K562 (cell line): ENCODE data around the gene NF1. TPM values are rescaled to one million over a fixed set of nuclear protein-coding genes. Genes with fewer than 3 reads are reported as not detected.

Source experiments
- CHCHD3 ChIP-seq: fragments of 250-450 bp; sonication (Bioruptor Pico); IDR thresholded peaks from 2 replicates; pipeline ENCODE4 v2.1.2; 2022; ENCODE audit warnings: mild to moderate bottlenecking
- TAL1 ChIP-seq: fragments of 450-650 bp; IDR thresholded peaks from 2 replicates; pipeline ENCODE4 v1.6.1; 2016; ENCODE audit warnings: mild to moderate bottlenecking
- YBX1 ChIP-seq: fragments of 450-650 bp; IDR thresholded peaks from 2 replicates; pipeline ENCODE4 v1.7.1; 2016; ENCODE audit warnings: mild to moderate bottlenecking
- ZNF316 ChIP-seq: fragments of 450-650 bp; IDR thresholded peaks from 2 replicates; pipeline ENCODE4 v1.6.1; 2016
- polyA plus RNA-seq, 8 experiments: library from polyadenylated mRNA; depleted of rRNA in 4 of 8; stranded (reverse) in 5 of 8; unstranded in 3 of 8; fragments of >200 nt; fragmentation: Nextera tagmentation in 2 of 8; fragmentation: Illumina TruSeq in 1 of 8; extraction: Ambion mirVana in 2 of 8; extraction: Trizol in 1 of 8; gene quantifications; 2 replicates each; pipeline versions ENCODE4 v1.2.1 to v1.2.3, GENCODE V29; 2011 to 2014; ENCODE audit warnings: inconsistent platforms in 1 of 8, missing spikeins in 1 of 8
- total RNA-seq, 7 experiments: library from RNA; depleted of rRNA in 6 of 7; stranded (reverse); fragments of >200 nt in 6 of 7; fragmentation: Illumina TruSeq in 2 of 7; extraction: Trizol in 2 of 7; gene quantifications; 2 replicates each; pipeline versions ENCODE4 v1.2.1 to v1.2.3, GENCODE V29; 2011 to 2021; ENCODE audit warnings: low replicate concordance in 1 of 7
- TF ChIP-seq, protein P1 (sequence below), 2 experiments: fragments of 450-650 bp; formaldehyde crosslinking in 1 of 2; IDR thresholded peaks; 2 replicates each; pipeline versions ENCODE4 v1.4.0 to v1.6.1; 2014 to 2020; ENCODE audit warnings: mild to moderate bottlenecking in 2 of 2, borderline replicate concordance in 1 of 2, low read depth in 1 of 2

NF1 gene
- total and polyA plus RNA-seq, 9 of the 15 experiments (the other 6 are each of a cell fraction or from before 2014, with no cell fraction given), result 3.4 to 41.9 (median 24.3) TPM

DNA sequence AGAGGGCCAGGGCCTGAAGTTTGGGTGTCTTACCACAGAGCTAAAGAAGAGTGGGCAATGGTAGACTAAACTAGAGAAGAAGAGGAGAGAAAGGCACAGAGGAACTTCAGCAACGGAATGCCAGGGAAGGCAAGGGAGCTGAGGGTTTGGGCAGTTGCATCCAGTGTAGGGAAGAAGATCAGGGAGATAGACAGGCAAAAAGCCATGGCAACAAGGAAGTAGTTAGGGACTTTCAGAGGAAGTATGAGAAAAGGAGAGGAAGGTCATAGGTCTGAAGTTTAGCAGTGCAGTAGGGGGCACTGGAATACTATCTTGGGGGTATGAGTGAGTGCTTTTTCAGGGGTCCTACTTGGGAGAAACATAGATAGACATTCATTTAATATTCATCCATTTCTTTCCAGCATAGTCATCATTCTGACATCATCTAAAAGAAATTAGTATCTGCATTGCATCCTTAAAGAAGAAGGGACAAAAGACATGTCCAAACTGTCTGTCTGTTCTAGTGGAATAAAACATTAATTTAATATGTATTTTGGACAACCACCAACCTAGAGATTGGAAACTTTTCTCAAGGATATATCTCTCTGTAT, 2.2 kb upstream of the NF1 start (continued):
- TF ChIP-seq, protein P1, sequence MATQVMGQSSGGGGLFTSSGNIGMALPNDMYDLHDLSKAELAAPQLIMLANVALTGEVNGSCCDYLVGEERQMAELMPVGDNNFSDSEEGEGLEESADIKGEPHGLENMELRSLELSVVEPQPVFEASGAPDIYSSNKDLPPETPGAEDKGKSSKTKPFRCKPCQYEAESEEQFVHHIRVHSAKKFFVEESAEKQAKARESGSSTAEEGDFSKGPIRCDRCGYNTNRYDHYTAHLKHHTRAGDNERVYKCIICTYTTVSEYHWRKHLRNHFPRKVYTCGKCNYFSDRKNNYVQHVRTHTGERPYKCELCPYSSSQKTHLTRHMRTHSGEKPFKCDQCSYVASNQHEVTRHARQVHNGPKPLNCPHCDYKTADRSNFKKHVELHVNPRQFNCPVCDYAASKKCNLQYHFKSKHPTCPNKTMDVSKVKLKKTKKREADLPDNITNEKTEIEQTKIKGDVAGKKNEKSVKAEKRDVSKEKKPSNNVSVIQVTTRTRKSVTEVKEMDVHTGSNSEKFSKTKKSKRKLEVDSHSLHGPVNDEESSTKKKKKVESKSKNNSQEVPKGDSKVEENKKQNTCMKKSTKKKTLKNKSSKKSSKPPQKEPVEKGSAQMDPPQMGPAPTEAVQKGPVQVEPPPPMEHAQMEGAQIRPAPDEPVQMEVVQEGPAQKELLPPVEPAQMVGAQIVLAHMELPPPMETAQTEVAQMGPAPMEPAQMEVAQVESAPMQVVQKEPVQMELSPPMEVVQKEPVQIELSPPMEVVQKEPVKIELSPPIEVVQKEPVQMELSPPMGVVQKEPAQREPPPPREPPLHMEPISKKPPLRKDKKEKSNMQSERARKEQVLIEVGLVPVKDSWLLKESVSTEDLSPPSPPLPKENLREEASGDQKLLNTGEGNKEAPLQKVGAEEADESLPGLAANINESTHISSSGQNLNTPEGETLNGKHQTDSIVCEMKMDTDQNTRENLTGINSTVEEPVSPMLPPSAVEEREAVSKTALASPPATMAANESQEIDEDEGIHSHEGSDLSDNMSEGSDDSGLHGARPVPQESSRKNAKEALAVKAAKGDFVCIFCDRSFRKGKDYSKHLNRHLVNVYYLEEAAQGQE (IDR thresholded peaks at IDR 0.05; ENCODE audit: borderline replicate concordance), result peak; percentile 7; the same call in 1 of the 2 replicates
- TF ChIP-seq, protein P1 (CRISPR knock-in tag; IDR thresholded peaks at IDR 0.05; ENCODE audit: low read depth), result no peak
- TF ChIP-seq YBX1 (no peak), TAL1 (no peak), CHCHD3 (CRISPR knock-in tag) (no peak), ZNF316 (peak; percentile 32)
